Renal cortex interstitium (tissue), 11 donors: ENCODE results near the gene ZFHX3. TPM values are rescaled to one million over a fixed set of nuclear protein-coding genes. Genes with fewer than 3 reads are reported as not detected.
A peak's percentile ranks its signal among the peaks of the same experiment; 100 is the strongest.

ENCODE experiments used
- DNase-seq, 11 donors: peaks; one replicate each; pipeline ENCODE4 v3.0.0-alpha.2; 2013; ENCODE audit warnings: low read depth in 9 of 11, low spot score in 4 of 11; ENCODE audit errors: extremely low read depth in 1 of 11
- polyA plus RNA-seq, 3 donors: library from polyadenylated mRNA; unstranded; fragments of 120-200 nt; gene quantifications; one replicate each; pipeline ENCODE4 v1.2.1, GENCODE V29; 2013; ENCODE audit not compliant: insufficient read length in 3 of 3

The ZFHX3 gene
- polyA plus RNA-seq, 3 donors = 20.2 to 25.8 (median 20.2) TPM

- no peak for DNase-seq
These were observed 558 bp upstream of the ZFHX3 start for GRCh38 chr16:73048292-73049080.

- DNase-seq = no peak
These were observed 750 bp downstream of the ZFHX3 start for GRCh38 chr16:73047221-73047535.

- no peak for DNase-seq
These were observed 1.1 kb downstream of the ZFHX3 start for GRCh38 chr16:73046849-73047214.

- no peak for DNase-seq
These were observed 1.6 kb downstream of the ZFHX3 start for GRCh38 chr16:73046202-73046848.

GRCh38 chr16:73043828-73044467 is 4.0 kb downstream of the ZFHX3 start:
- no peak for DNase-seq

GRCh38 chr16:73042807-73043206 is 5.1 kb downstream of the ZFHX3 start:
- no peak for DNase-seq

GRCh38 chr16:73041676-73042075 is 6.3 kb downstream of the ZFHX3 start:
- no peak for DNase-seq

- no peak for DNase-seq
These were observed 7.1 kb downstream of the ZFHX3 start for GRCh38 chr16:73040735-73041402.

GRCh38 chr16:73040136-73040535 is 7.8 kb downstream of the ZFHX3 start:
- DNase-seq = no peak

GRCh38 chr16:73037845-73038570 is 9.9 kb downstream of the ZFHX3 start:
- no peak for DNase-seq

- DNase-seq = no peak
These were observed 10.6 kb downstream of the ZFHX3 start for GRCh38 chr16:73037331-73037745.

GRCh38 chr16:73036074-73036826 is 11.7 kb downstream of the ZFHX3 start:
- DNase-seq = peak in 1 of 11 donors; percentile 71

GRCh38 chr16:73034374-73034773 is 13.6 kb downstream of the ZFHX3 start:
- DNase-seq = no peak

- DNase-seq = no peak
These were observed 14.5 kb downstream of the ZFHX3 start for GRCh38 chr16:73033271-73033998.

- no peak for DNase-seq
These were observed 15.2 kb downstream of the ZFHX3 start for GRCh38 chr16:73032541-73033270.

GRCh38 chr16:73031984-73032383 is 15.9 kb downstream of the ZFHX3 start:
- no peak for DNase-seq

- no peak for DNase-seq
These were observed 16.6 kb downstream of the ZFHX3 start for GRCh38 chr16:73031155-73031866.
